Measurements from ENCODE around the gene WDFY4. TPM values are rescaled to one million over a fixed set of nuclear protein-coding genes. Genes with fewer than 3 reads are reported as not detected.

Gene WDFY4
- total and polyA plus RNA-seq, 2 of the 13 experiments (the other 11 are each of a cell fraction or from before 2014, with no cell fraction given) = not detected

- Histone ChIP-seq H3K27me3 (ENCODE audit: control insufficient read depth in 1 of 2, insufficient read depth in 2 of 2, low read length in 2 of 2) (no peaks in the 10 kb centered on the region), H3K4me1 (ENCODE audit: insufficient read depth, low read length) (no peaks in the 10 kb centered on the region), H3K9ac (ENCODE audit: insufficient read depth, low read depth, low read length) (no peak overlapping the region), H2AFZ (ENCODE audit: low read length) (no peak overlapping the region), H3K79me2 (ENCODE audit: insufficient read depth, low read length) (no peaks in the 10 kb centered on the region), H3K4me3 (replicated peaks in 1 of 3; ENCODE audit: insufficient read depth in 1 of 3, low read depth in 2 of 3, low read length in 3 of 3) (no peak overlapping the region), H3K36me3 (replicated peaks in 1 of 2; ENCODE audit: control insufficient read depth in 1 of 2, insufficient read depth in 2 of 2, low read length in 2 of 2) (no peaks in the 10 kb centered on the region), H3K4me2 (ENCODE audit: low read depth, low read length) (no peak overlapping the region), H4K20me1 (ENCODE audit: insufficient read depth, low read length) (no peaks in the 10 kb centered on the region), H3K27ac (ENCODE audit: extremely low read length, insufficient read depth, low read length) (no peak overlapping the region), H3K9me3 (ENCODE audit: low read length) (no peaks in the 10 kb centered on the region)
- DNase-seq (ENCODE audit: low spot score) = no peak
- ChIA-PET POLR2A (no interaction called here), CTCF (ENCODE audit: low intra/inter-chr PET ratio, low total read pairs) (no interaction called here)
- TF ChIP-seq HES4 (CRISPR knock-in tag; IDR thresholded peaks at IDR 0.05; ENCODE audit: borderline replicate concordance) (no peak), FOXA1 (IDR thresholded peaks at IDR 0.05) (no peak), FOXA1 (CRISPR knock-in tag; IDR thresholded peaks at IDR 0.05) (no peak), MAZ (IDR thresholded peaks at IDR 0.05; ENCODE audit: borderline replicate concordance, low read depth, low read length) (no peak), MAZ (CRISPR knock-in tag; IDR thresholded peaks at IDR 0.05; ENCODE audit: low read depth) (no peak), ATF7-NPFF (CRISPR knock-in tag; IDR thresholded peaks at IDR 0.05; ENCODE audit: low read depth) (no peak), MATR3 (CRISPR knock-in tag; IDR thresholded peaks at IDR 0.05) (no peak), ZNF709 (CRISPR knock-in tag; IDR thresholded peaks at IDR 0.05) (no peak), ZBED4 (CRISPR knock-in tag; IDR thresholded peaks at IDR 0.05; ENCODE audit: borderline replicate concordance) (no peak), ADNP (CRISPR knock-in tag; IDR thresholded peaks at IDR 0.05) (no peak), CENPBD1 (CRISPR knock-in tag; IDR thresholded peaks at IDR 0.05; ENCODE audit: borderline replicate concordance, low read depth) (no peak), CCAR2 (optimal IDR thresholded peaks at IDR 0.05; ENCODE audit: low read depth, low read length) (no peak), ZNF251 (CRISPR knock-in tag; IDR thresholded peaks at IDR 0.05) (no peak), ZNF619 (CRISPR knock-in tag; IDR thresholded peaks at IDR 0.05) (no peak)
- no peak for FAIRE-seq
- intact Hi-C loops (cut with micrococcal nuclease; ENCODE audit: unreplicated experiment) (no loop called here), in situ Hi-C loops (cut with HindIII; ENCODE audit: extremely low pct_ligation_motif_present, low pct_unique_long_range_greater_than_20kb) (no loop called here)
- WGBS (ENCODE audit: low lambda C conversion rate) = 12% methylated on average over 5 of the region's 5 CpGs
- BruUV-seq (replicated peaks) = no TSS peak
- no peak for ATAC-seq
Observed at GRCh38 chr10:49005270-49005669, 320.6 kb downstream of the WDFY4 start.

All from HepG2 (cell line).